Medulla oblongata (tissue), 1 donor: Measurements from ENCODE around the gene ISM1.

Experiments
- DNase-seq: peaks from one replicate; pipeline ENCODE4 v3.0.0-alpha.2; 2015; ENCODE audit errors: extremely low spot score

Gene ISM1

DNA sequence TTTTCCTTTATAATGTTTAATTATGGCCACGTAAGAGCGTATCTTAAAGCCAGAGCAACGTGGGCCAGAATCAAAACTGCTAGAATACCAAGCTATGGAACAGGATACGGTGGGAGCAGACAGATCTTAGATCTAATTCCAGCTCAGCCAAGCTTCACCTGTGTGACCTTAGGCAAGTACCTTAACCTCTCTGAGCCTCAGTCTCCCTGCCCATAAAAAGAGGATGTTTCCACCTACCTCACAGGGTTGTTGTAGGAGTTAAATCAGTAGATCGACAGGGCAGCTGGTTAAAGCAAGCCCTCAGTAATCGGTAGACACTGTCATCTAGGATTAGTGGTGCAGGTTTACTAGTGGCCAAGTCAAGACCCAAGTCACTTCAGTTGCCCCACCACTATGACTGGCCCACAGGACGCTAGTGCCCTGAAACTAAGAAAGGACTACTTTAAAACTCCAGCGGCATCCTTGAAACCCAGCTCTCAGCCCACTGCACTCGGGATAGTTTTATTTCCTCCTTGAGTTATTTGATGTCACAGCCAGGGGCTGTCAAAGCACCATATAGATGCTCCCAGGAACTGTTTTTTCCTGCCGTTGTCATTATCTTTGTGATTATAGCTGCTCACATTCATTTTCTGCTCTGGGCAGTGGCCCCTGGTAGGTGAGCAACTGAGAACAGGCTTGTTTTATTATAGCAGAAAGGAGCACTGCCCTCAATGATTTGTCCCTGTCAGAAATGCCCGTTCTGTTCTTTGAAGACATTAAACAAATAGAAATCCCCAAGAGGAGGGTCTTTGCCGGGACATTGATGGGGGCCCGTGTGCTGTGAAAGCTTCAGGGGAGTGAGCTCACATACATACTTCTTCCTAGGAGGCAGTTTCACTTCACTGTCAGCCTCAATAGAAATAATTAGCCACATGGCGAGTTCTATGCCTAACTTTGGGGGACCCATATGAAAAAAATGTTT, 63.1 kb downstream of the ISM1 start:
- DNase-seq: no peak

DNA sequence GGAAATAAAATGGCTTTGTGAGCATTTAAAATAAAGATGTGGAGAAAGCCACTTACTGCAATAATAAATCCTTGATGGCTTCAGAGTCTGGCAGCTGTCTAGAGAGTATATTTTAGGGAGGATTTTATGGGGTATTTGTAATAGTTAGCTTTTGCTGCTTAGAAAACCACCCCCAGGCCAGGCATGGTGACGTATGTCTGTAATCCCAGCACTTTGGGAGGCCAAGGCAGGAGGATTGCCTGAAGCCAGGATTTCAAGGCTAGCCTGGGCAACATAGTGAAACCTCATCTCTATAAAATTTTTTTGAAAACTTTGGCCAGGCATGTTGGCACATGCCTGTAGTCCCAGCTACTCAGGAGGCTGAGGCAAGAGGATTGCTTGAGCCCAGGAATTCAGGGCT, 63.8 kb downstream of the ISM1 start:
- no peak for DNase-seq

DNA sequence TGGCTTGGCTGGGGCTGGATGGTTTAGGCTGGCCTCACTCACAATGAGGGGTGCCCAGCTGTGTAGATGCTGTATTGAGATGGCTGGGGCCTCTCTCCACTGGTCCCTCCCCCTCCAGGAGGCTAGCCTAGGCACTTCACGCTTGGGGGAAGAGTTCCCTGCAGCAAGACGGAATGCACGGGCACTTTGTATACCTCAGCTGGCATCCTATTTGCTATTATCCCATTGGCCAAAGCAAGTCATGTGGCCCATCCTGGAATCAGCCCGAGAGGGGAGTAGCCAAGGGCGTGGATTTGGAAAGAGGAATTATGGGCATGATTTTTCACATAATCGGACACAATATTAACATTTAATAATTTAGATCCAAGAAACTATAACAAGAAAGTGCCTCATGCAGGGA, 64.3 kb downstream of the ISM1 start:
- DNase-seq: no peak

DNA sequence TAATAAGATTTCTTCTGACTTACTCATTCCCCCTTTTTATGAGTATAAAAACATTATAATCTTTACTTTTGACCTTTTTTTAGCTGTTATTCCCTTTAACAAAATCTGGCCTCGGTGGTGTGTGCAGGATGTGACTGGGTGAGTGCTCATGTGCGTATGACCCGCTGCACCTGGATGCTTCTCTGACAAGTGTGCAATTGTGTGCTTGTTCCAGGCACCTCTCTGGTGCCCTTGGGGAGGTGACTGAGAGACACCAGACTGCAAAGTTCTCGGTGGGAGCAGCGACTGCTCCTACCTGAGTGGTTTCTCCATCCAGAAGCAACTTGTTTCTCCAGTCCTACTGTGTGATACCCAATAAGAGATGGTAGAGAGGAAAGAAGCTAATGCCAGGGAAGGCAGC, 65.0 kb downstream of the ISM1 start:
- no peak for DNase-seq

DNA sequence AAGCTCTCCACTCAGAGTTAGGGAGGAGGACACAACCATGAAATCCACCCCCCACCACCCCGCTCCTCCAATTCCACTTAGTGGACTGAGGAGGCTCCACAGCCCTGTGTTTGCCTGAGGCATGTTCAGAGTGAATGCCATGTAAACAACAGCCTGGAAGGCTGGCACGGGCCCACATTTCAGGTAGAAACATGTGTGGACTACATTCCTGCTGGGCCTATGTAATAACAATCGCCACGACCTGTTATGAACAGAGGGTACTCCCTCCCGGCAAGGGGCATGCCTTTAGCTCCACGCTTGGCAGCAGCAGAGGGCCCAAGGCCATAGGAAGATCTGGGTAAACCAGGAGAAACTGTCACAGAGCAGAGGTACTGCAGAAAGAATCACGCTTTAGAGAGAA, 65.5 kb downstream of the ISM1 start:
- no peak for DNase-seq

DNA sequence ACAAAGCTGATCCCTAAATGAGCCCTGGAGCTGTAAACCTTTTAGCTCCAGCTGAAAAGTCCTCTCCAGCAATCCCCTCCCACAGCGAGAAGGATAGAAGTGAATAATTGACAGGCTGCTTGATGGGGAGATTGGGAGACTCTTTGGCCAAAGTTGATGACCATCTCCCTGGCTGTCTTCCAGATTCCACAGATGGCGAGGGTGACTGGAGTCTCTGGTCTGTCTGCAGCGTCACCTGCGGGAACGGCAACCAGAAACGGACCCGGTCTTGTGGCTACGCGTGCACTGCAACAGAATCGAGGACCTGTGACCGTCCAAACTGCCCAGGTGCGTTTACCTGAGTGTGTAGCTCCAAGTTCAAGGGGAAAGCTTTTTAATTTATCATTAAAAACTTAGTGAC, 67.3 kb downstream of the ISM1 start:
- no peak for DNase-seq

DNA sequence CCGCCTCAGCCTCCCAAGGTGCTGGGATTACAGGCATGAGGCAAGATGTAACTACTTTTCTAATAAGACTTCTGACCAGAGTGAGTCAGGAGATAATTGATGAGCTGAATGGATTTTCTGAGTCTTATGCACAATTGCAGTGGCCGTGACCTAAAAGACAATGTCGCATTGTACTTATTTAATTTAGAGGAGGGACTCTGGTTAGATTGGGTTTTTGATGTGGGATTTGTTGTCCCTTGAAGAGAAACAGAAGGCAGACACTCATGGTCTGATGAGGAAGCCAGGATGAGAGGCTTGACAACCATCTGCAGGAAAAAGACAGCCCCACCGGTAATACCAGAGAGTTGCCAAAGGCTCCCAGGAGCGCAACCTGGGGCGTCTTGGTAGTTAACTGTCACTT, 68.0 kb downstream of the ISM1 start:
- DNase-seq: no peak

DNA sequence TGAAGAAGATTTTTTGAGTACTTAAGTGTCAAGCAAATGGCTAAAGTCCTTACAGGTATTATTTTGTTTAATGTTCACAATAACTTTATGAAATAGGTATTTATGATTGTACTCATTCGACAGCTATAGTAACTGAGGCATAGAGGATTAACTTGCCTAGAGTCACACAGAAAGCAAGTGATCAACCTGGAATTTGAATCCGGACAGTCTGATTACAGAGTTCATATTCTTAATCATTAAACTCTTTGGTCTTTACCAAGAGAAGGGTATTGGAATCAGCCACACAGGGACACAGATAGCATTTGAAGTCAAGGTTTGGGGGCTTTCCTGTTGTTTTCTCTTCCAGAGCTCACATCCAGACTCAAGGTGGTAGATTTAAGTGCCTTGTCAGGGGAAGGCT, 69.7 kb downstream of the ISM1 start:
- no peak for DNase-seq

DNA sequence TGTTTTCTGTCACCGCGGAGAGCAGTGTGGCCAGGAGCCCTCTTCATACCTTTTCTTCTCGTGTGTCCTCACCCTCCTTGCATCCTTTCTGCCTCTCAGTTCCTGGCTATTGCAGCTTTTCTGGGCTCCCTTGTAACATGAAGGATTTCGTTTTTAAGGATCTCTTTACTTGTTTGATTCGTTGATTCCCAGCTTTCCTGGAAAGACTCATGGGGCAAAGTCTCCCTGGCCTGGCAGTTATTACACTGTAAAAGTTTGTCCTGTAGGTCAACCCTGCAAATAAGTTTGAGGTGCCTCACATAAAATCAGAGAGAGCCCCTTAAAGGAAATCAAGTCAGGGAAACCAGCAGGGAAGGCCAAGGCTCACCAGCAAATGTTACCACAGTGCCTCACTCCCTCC, 70.1 kb downstream of the ISM1 start:
- no peak for DNase-seq

DNA sequence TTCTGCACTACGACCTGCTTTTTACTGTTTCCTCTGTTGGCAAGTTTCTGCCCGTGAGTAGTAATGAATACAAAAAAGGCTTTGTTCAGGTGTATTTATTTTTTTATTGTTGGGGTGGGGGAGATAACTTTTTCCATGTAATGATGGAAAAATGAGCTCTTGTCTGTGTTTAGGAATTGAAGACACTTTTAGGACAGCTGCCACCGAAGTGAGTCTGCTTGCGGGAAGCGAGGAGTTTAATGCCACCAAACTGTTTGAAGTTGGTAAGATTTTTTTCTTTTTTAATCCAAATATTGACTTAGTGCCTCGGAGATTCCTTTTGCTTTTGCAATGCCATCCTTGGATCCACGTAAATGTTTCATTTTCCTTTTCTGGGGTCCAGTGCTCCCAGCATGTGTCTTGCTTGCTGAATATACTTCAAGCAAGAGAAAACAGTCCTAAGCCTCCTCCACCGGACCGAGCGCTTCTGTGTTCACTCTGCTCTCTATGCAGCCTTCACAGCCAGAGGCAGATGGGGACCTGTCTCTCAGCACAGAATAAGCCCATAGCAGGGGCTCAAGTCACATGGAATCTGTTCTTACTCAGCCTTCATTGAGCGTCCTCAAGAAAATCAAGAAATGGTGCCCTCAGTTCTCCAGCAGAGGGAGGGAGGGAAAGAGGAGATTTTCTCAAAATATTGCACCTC, 71.3 kb downstream of the ISM1 start:
- DNase-seq: no peak

DNA sequence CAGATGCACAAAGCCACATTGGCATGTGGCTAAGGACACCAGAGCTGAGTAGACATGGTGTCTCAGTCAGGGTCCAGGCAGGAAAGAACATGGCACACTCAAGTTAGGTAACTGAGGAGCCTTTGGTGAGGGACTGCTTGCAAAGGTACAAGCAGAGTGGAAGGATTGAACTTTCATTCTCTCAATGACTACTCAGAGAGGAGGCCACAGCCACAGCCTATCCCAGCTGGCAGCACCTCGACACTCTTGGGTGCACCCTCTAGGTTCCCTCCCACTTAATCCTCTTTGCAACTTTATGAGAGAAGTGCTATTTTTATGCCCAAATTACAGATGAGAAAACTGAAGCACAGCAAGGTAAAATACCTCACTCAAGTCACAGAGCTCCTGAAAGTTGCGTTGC, 73.4 kb downstream of the ISM1 start:
- no peak for DNase-seq

DNA sequence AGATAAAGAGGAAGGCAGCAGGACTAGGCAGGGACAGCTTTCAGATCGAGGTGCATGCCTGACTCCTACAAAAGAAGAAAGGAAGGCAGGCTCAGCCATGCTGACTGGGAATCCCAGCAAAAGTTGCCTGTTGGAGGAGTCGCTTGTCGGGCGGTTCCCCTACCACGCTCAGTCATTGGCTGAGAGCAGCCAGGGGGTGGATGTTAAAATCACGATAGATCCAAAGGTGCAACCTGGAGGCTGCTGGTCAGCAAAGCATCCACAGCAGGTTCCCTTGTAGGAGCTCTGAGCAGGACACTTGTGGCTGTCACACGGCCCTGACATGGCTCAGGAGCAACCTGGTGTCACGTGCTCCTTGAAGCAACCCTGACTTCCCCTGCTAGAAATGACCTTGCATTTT, 74.6 kb downstream of the ISM1 start:
- no peak for DNase-seq

DNA sequence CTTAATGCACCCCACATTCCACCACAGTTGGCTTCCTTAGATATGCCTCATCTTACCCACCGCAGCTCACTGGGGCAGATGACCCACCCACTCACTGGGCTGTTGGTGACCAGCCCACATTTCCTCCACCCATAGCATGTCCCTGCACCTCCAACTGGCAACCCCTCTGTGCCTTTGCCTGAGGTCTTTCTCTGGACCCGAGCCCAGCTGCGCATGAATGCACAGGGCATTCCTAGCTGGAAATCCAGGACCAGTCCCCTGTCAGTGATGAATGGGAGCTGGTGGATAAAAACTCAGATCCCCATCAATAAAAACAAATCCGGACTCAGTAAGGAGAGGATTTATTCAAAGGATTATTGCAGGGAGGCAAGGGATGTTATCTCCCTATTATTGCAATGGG, 75.0 kb downstream of the ISM1 start:
- DNase-seq: no peak

DNA sequence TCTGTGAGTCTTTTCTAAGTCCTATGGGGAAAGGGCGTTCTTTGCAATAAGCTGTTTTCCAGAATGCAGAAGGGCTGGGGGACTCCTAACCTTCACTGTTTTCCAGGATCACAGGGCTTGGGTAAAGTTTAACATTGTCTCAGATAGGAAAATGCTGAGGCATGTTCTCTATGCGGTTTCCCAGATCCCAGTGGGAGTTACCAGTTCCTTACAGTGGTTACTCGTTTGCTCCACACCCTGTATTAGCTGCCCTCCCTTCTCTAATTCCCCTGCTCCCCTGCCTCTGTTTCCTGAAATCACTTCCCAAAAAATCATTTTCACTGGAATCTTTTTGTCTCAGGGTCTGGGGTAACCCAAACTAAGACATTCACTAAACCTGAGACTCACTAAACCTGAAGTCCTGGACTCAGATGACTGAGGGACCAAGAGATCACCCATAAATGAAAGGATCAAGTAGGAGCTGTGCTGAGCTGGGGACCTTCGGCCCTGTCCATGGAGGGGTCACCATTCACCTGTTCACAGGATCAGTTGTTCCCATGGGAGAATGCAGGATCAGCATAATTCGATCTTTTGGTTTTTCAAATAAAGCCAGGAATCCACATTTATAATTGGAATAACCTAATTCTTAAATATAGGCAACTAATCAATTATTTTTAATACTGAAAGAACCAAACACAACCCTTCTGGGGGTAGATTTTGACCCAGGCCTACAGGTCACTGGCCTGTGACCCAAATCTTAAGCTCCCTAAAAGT, 76.2 kb downstream of the ISM1 start:
- no peak for DNase-seq

DNA sequence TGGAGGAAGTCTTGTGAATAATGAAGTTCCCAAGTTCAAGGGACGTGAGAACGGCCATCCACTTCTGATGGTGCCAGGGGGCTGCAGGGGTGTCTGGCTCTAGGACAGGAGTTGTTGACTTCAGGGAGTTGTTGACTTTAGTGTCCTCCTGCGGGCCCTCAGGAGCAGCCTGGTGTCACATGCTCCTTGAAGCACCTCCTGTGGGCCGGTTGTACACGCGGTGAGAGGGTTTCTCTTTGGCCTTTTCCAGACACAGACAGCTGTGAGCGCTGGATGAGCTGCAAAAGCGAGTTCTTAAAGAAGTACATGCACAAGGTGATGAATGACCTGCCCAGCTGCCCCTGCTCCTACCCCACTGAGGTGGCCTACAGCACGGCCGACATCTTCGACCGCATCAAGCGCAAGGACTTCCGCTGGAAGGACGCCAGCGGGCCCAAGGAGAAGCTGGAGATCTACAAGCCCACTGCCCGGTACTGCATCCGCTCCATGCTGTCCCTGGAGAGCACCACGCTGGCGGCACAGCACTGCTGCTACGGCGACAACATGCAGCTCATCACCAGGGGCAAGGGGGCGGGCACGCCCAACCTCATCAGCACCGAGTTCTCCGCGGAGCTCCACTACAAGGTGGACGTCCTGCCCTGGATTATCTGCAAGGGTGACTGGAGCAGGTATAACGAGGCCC, 77.8 kb downstream of the ISM1 start:
- no peak for DNase-seq

DNA sequence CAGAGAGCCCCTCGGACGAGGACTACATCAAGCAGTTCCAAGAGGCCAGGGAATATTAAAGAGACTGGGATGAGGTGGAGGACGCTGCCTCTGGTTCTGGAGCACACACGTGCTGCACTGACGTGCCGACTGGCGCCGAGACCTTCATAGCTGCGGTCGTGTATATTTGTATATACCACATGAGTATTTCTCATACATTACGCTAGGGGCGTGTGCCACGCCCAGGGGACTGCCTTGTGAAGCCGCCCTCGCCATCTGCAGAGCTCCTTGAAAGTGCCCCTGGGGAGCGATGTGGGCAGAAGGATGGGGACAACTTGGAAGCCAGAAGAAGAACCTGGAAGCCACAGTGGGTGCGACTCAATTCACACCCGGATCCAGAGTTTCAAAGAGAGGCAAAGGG, 78.3 kb downstream of the ISM1 start:
- DNase-seq: no peak

DNA sequence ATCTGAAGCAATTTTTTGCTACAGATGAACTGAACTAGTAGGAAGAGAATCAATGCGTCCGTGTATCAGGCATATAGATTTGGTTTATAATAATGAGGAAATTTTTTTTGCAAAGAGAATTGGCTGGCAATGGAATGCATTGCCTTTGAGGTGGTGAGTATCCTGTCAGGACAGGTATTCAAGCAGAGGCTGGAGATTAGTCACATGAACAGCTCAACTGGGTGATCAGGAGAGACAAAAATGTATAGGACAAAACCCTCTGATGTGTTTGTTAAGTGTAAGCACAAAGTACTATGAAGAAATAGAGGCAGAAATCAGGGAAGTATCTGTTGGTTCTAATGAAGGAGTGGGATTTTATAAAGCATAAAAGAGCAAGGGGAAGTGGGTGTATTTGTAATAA, 80.5 kb downstream of the ISM1 start:
- DNase-seq: no peak

DNA sequence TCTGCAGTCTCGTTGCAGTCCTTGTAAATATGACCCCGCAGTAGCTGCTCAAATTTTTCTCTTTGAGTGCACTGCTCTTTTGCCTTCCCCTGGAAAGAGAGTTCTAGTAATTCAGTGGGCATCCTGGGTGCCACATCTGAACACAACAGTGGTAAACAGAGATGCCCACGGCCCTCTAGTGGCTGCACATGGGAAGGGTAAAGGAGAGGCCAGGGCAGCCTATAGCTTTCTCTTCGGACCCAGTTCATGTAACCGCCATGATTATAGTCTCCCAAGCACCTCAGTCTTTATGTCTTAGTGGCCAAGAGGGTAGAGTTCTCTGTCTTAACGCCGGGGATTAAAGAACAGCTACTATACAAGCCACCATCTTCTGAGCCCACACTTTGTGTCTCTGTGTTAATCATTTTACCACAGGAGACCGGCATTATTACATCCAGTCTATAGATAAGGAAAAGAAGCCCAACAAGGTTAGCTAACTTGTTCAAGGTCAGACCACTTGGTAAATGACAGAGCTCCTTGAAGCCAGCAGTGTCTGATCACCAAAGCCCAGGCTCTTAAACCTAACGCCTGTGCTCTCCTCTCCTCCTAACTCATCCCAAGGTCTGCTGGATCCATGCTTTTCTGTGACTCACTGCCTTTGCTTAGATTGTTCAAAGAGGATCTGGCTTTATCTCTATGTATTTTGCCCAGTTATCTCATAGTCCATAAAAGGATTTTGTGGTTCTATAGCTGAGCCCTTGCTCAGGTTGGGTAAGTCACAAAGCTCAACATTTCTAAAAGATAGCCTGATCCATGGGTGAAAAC, 81.8 kb downstream of the ISM1 start:
- peak; percentile 26 for DNase-seq

DNA sequence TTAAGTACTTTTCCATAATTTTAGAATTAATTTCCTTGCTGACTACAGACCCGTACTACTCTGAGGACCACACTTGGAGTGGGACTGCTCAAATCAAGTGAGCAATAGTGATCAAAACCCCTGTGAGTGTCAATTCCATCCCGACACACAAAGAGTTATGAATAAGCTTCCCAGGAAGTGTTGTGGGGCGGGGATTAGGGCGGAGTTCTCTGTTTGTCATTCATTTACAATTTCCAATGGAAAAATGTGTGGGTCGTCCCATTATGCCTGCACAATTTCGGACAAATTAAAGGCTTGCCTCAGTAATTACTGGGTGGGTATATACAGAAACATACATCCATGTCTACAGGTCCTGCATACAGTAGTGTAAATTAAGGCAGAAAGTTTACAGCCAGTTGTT, 84.2 kb downstream of the ISM1 start:
- no peak for DNase-seq

DNA sequence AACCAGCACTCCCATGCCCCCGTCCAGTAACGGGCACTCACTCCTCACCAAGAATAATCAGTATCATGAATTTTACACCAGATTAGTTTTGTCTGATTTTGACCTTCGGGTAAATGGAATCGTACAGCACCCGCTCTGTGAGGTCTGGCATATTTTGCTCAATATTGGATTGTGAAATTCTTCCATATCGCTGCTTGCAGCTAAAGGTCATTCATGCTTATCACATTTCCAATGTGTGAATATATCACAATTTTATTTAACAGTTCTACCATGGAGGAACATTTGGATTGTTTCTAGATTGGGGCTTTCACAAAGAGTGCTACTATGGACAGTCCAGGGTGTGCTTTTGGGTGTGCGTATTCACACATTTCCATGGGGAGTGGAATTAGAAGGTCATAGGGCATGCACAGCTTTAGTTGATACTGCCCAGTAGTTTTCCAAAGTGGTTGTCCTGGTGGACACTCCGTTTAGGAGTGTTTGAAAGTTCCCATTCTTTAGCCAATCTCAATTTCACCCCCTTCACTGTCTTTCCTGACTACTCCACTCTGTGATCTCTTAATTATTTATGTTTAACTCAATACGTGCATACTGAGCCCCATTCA, 86.6 kb downstream of the ISM1 start:
- DNase-seq: no peak

DNA sequence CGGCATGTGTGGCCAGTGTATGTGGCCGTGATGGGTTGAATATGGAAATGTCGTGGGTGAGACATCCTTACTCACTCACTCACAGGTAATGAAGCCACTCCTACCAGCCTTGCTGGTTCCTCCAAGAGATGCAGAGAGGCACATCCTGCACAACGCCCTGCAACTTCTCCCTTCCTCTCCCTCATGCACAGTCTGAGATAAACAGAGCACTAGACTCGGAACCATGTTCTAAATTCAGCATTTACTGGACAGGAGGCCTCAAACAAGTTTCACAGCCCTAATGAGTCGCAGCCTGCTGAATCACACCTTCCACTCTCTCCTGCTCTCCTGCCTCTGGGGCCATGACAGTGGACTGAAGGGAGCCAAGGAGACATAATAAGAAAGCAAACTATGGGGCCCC, 91.2 kb downstream of the ISM1 start:
- no peak for DNase-seq
